Measurements from ENCODE around the gene ABCB8.
A peak's percentile ranks its signal among the peaks of the same experiment; 100 is the strongest.

The ABCB8 gene

GRCh38 chr7:151059367-151060112 is 31.3 kb downstream of the ABCB8 start, which contains the start of gene SLC4A2:
TSS of gene SLC4A2 (plus strand) at chr7:151059589. CDS start at chr7:151061988, 2,399 bp downstream.
- peak; percentile 81 for DNase-seq

DNA sequence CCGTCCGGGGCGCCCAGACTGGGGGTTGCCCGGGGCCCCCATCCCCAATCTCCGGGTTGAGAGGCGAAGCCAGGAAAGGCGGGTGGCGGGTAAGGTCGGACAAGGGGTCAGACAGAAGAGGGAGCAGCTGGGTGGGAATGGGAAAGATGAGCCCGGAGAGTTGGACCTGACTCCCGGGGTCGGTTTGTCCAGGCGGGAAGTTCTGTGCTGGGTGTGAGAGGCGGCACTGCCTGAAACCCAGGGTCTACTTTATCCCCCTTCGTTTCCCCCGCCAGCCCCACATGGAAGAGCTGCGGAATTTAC is 31.8 kb downstream of the ABCB8 start:
- DNase-seq, result no peak

DNA sequence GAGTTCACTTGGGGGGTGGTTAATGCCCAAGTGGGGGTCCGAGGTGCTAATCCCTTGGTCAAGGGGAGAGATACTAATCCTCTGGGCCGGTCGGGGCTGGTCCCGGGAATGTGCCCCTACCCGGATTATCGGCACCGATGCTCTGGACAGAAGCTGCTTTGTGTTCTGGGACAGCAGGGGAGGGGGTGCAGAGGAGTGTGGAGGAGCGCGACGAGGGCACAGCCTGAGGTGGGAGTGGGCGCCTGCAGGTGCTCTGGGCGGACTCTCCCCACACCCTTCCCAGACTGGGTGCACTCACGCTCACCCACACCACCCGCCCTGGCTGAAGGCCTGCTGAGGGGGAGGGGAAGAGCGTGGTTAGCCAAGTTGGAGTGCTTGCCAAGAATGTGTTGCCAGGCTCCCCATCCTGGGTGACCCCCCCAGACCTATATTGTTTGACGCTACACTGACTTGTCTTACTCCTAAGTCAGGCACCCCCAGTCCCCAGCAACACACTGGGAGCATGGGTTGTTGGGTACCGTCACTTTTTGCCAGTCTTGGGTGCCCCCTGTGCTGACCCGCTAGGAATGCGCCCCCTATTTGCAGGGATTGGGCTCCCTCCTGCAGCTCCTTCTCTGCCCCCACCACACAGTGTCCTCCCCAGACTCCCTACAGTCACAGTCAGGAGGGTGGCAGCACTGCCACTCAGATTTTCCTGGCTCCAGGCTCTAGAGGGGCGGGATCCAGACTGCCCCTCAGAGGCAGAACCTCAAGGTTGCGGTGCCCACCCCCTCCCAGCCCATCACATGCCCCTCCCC is 32.4 kb downstream of the ABCB8 start:
- DNase-seq, result peak; percentile 78

GRCh38 chr7:151061213-151062110 is 33.2 kb downstream of the ABCB8 start:
- DNase-seq, result no peak

- DNase-seq, result no peak
Observed at GRCh38 chr7:151062111-151062398, 33.8 kb downstream of the ABCB8 start.

- peak; percentile 38 for DNase-seq
Observed at GRCh38 chr7:151062399-151063211, 34.4 kb downstream of the ABCB8 start.

DNA sequence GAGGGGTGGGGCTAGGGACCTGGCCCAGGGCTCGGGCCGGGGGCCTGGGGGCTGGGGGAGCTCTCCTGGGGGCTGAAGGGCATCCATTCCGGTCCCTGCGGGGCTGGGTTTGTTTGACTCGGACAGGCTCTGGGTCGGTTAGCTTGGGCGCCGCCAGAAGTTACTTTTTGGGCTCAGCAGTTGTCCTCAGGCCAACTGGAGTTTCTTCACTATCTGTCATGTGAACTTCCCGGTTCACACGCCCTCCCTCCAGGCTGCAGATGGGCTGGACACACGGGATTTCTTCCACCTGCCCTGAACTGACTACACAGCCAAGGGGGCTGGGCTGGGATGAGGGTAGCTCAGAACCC is 34.9 kb downstream of the ABCB8 start:
- DNase-seq, result no peak

- DNase-seq, result no peak
Observed at GRCh38 chr7:151064454-151064853, 36.2 kb downstream of the ABCB8 start.

GRCh38 chr7:151064993-151065392 is 36.7 kb downstream of the ABCB8 start:
- DNase-seq, result no peak

- no peak for DNase-seq
Observed at GRCh38 chr7:151065516-151065915, 37.3 kb downstream of the ABCB8 start.

GRCh38 chr7:151066273-151066974 is 38.2 kb downstream of the ABCB8 start:
- DNase-seq, result no peak

DNA sequence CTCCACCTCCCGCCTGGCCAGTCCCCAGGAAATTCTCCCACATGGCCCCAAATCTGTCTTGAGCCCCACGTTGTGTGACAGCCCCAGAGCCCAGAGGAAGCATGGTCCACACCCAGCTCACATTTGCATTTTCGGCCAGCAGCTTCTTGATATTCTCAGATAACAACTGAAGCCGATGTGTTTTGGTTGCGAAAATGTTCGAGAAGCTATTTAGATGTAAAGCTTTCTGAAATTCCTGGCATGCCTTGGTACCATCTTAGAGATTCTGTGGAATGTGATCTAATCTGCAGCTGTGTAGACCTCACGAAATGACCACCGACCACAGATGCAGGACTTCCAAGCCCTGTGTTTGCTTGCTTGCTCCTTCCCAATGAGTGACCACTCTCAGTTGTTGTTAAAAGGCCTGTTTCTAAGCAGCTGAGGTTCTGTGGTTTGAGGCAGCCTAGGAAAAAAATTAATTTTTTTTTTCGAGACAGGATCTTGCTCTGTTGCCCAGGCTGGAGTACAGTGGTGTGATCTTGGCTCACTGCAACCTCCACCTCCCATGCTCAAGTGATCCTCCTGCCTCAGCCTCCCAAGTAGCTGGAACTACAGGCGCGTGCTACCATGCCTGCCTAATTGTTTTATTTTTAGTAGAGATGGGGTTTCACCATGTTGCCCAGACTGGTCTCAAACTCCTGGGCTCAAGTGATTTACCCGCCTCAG is 40.0 kb downstream of the ABCB8 start:
- DNase-seq, result no peak

- DNase-seq, result no peak
Observed at GRCh38 chr7:151069841-151070573, 41.8 kb downstream of the ABCB8 start.

GRCh38 chr7:151070574-151070960 is 42.3 kb downstream of the ABCB8 start:
- no peak for DNase-seq

DNA sequence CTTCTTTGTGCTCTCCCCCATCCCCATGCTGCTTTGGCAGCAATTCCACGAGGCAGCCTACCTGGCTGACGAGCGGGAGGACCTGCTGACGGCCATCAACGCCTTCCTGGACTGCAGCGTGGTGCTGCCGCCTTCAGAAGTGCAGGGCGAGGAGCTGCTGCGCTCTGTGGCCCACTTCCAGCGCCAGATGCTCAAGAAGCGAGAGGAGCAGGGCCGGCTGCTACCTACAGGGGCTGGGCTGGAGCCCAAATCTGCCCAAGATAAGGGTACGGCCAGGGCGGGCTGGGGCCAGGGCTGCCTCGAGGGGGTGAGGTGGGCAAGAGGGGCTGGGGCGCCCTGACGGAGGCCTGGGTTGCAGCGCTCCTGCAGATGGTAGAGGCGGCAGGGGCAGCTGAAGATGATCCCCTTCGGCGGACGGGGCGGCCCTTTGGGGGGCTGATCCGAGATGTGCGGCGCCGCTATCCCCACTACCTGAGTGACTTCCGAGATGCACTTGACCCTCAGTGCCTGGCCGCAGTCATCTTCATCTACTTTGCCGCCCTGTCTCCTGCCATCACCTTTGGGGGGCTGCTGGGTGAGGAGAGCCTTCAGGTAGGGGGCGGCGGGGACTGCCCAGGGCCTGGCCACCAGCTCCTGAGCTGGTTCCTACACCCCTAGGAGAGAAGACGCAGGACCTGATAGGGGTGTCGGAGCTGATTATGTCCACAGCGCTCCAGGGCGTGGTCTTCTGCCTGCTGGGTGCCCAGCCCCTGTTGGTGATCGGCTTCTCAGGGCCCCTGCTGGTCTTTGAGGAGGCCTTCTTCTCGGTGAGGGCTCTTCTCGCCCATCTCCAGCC is 43.0 kb downstream of the ABCB8 start:
- DNase-seq, result no peak

- DNase-seq, result no peak
Observed at GRCh38 chr7:151073990-151074389, 45.7 kb downstream of the ABCB8 start.

GRCh38 chr7:151074817-151075661 is 46.8 kb downstream of the ABCB8 start:
- DNase-seq, result no peak

- DNase-seq, result no peak
Observed at GRCh38 chr7:151075662-151075971, 47.4 kb downstream of the ABCB8 start.

- DNase-seq, result no peak
Observed at GRCh38 chr7:151075978-151076426, 47.8 kb downstream of the ABCB8 start.

All from hematopoietic multipotent progenitor cell treated with erythropoietin and hydrocortisone succinate and interleukin-3 and kit ligand, for 6 days (in vitro differentiated cells).